Activated effector memory CD4-positive, alpha-beta T cell treated with anti-CD3 and anti-CD28 coated beads, Interleukin-2, amount 50 U/mL, for 16 hours (primary cell): ENCODE results near the gene SIGMAR1.
"Not testable (repeated sequence)": the region's sequence is repeated elsewhere in the genome, so short reads cannot be mapped to it uniquely, and the experiment has no call there.

Experiments used
- DNase-seq: peaks from one replicate; pipeline ENCODE4 v3.0.0-alpha.2; 2020

Gene SIGMAR1

GRCh38 chr9:34654323-34655051, 16.9 kb upstream of the SIGMAR1 start:
- no peak for DNase-seq

DNA sequence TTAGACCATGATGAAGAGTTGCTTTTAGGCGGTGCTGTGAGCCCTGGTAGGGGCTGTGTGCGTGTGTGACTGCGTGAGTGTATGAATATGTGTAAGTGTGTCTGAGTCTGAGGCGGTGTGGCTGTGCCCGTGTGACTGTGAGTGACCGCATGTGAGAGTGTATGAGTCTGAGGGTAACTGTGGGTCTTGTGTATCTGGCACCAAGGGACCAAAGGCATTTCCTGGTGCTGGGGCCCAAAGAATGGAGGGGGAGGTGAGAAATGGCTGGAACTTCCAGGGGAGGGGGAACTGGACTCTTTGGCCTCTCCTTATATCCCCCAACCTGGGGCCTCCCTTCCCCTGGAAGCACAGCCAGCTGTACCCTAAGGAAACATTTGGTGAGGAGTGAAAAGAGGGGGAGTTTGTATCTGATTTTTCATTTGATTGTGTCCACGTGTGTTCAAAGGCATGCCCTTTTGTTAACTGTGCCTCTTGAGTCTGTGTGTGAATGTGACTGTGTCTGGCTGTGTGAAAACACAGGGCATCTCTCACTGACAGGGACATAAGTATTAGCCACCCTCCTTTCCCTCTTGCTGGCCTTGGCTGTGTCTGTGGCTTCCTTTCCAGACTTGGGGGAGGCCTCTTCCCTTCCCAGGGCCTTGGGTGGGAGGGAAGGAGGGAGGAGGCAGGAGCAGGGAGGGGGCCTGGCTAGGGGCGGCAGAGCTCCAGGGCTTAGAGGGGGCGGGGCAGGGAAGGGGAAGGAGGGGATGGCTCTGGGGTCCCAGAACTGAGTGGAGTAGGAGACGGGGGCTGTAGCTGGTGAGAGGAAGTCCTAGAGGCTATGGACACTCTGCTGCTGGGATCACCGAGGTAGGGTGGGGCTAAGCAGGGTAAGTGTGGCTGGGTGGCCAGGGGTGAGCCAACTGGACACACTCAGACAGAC, 15.8 kb upstream of the SIGMAR1 start:
- no peak for DNase-seq

- no peak for DNase-seq
These were observed 15.0 kb upstream of the SIGMAR1 start for GRCh38 chr9:34652602-34653000.

- DNase-seq = peak; percentile 82
These were observed 14.5 kb upstream of the SIGMAR1 start, which contains the start of gene IL11RA for GRCh38 chr9:34651876-34652601. IL11RA (plus strand) TSS chr9:34652185; CDS start chr9:34655218, 3,033 bp downstream.

DNA sequence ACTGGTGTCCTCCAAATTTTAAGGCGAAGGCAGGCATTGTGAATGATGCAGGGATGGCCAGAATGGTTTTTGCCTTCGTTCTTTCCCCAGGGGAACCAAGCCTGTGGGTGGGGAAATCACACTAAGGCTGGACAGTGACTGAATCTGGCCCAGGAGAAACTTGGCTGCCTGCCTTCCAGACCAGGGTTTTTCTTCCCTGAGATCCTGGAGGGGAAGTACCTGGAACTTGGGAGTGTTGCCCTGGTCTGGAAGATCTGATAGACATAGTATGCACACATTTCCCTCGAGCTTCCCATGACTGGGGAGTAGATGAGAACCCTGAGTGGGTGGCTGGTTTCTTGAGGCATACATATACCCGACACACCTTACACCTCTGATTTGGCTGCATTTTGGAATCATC, 13.7 kb upstream of the SIGMAR1 start:
- DNase-seq = no peak

DNA sequence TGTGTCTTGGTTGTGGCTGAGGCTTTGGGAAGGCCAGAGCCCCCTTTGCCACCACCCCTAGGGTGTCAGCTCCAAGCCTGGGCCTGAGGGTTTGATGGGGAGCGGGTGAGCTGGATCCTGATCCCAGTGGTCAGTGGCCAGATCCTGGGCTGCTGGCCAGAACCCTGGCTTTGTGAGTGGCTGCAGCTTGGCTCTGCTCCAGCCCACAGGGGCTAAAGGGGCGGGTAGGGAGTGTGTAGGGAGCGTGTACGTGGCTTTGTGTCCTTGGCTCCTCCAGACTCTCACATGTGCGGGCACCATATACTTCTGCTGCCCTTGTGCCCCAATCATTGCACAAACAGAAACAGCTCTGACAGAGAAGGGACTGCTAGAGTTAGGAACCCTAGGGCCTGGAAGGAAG, 13.2 kb upstream of the SIGMAR1 start:
- DNase-seq = no peak

DNA sequence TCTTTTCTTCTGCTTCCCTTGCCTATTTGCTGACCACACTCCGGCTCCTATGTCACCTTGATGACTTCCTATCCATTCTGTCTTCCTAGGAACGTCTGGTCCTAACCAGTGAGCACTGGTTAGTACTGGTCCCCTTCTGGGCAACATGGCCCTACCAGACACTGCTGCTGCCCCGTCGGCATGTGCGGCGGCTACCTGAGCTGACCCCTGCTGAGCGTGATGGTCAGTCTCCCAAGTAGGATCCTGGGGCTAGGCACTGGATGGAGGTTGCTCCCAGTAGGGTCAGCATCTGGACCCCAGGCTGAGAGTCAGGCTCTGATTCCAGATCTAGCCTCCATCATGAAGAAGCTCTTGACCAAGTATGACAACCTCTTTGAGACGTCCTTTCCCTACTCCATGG, 11.1 kb upstream of the SIGMAR1 start:
- no peak for DNase-seq

GRCh38 chr9:34647651-34648050, 10.1 kb upstream of the SIGMAR1 start:
- peak; percentile 66 for DNase-seq

DNA sequence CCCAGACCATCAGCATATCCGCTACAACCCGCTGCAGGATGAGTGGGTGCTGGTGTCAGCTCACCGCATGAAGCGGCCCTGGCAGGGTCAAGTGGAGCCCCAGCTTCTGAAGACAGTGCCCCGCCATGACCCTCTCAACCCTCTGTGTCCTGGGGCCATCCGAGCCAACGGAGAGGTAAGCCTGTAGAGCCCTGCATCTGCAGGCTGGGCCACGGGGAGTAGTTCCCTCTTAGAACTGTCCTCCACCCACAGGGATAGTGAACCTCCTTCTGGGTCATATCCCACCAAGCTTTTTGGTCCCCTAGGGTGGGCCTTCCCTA, 9.5 kb upstream of the SIGMAR1 start:
- DNase-seq = no peak

DNA sequence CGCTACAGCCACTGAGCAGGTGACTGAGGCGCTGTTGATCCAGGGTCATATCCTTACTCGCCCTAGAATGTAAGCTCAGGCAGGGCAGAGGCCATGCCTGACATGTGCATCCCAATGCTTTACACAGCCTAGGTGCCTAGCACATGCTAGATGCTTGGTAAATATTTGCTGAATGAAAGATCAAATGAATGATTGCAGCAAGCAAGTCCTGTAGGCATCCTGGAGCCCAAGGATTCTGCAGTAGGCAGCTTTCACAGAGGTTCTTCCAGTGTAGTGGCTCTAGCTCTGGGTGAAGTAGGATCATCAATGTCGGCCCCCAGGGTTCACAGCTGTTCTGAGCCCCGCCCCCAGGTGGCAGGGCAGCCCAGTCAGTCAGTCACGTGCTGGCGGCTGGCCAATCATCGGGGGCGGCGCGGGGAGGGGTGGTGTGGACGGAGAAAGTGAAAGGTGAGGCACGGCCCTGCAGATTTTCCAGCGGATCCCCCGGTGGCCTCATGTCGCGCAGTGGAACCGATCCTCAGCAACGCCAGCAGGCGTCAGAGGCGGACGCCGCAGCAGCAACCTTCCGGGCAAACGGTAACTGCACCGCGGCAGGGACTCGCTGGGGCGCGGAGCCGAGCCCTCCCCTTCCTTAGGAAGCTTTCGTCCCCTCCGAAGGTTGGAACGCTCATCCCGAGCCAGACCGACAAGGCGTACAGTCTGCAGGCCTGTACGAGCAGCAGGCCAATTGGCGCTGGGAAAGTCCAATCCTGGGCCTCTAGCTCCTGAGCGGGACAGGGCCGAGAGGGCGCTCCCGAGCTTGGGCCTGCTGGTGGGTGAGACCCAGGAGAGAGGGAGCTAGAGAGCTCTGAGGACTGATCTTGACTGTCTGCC, 8.9 kb upstream of the SIGMAR1 start, which contains the start of gene GALT:
TSS of gene GALT (plus strand) at position 465 of the 873 bp plus-strand sequence. CDS start at position 495, 30 bp downstream.
- DNase-seq = peak; percentile 99

DNA sequence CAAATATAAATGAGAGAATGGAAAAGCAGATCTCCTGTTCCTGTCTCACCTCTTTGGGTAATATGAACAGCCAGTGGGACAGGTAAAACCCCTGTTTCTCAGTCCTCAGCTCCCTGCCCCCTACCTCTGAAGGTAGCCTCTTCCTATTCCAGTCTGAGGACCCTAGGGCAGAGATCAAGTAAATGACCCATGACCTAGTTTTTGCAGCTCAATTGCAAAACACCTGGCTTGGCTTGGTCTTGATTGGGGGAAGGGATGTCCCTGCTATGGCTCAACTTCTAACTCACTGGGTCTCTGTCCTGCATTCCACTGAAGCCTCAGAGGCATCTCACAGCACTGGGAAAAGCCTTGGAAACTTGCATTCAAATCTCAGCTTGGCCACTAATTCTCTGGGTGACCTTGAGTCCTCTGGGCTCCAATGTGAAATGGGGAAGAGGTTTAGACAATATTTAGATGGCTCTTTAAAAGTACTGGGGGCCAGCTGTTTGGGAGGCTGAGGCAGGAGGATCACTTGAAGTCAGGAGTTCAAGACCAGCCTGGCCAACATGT, 7.3 kb upstream of the SIGMAR1 start:
- DNase-seq = no peak

GRCh38 chr9:34642679-34643078, 5.1 kb upstream of the SIGMAR1 start:
- DNase-seq = no peak

DNA sequence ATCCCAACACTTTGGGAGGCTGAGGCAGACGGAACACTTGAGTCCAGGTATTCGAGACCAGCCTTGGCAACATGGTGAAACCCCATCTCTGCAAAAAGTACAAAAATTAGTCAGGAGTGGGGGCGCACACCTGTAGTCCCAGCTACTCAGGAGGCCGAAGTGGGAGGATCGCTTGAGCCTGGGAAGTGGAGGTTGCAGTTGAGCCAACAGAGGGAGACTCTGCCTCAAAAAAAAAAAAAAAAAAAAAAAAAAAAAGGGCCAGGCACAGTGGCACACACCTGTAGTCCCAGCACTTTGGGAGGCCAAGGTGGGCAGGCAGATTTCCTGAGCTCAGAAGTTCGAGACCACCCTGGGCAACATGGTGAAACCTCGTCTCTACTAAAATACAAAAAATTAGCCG, 1.7 kb upstream of the SIGMAR1 start:
- not testable (repeated sequence) for DNase-seq

DNA sequence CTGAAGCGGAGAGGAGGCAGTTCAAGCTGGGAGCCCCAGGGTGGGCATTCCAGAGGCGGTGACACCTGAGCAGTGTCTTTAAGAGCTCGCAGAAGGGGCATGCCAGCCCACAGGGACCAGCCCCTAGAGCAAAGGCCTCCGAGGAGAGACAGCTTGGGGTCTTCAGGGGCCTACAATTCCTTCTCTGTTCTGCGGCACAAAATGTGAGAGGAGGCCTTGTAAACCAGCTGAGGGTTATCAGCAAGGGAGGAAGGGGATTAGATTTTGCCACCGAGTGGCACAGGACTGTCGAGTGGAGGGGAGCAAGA, 505 bp upstream of the SIGMAR1 start:
- no peak for DNase-seq

GRCh38 chr9:34636791-34637355, 714 bp downstream of the SIGMAR1 start:
- no peak for DNase-seq

- DNase-seq = no peak
These were observed 2.0 kb downstream of the SIGMAR1 start for GRCh38 chr9:34635556-34635955.

- DNase-seq = no peak
These were observed 2.9 kb downstream of the SIGMAR1 start for GRCh38 chr9:34634551-34635248.

DNA sequence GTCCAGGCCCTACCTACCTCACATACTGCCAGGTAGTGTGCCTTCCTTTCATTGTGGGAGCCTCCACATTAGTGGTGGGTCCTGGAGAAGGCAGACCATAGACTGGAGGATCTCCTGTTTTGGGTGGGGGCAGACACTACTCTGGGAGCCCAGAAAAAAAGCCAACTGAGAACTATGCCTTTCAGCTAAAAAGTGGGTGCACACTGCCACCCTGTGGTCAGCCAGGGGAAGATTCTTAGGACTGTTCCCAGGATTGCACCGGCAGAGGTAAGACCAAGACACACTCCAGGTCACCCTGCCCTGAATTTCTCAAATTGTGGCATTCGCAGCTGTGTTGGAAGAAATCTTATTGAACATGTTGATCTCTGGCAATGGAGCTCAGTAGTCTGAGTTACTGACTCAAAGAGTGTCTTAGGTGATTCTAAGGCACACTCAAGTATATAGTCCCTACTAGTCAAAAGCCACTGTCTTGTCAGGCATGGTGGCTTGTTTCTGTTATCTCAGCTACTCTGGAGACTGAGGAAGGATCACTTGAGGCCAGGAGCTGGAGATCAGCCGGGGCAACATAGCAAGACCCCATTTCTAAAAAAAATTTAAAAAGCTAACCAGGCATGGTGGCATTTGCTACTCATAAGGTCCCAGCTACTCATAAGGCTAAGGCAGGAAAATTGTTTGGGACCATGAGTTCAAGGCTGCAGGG, 3.6 kb downstream of the SIGMAR1 start:
- DNase-seq = peak; percentile 90

- no peak for DNase-seq
These were observed 4.4 kb downstream of the SIGMAR1 start for GRCh38 chr9:34633166-34633565.

DNA sequence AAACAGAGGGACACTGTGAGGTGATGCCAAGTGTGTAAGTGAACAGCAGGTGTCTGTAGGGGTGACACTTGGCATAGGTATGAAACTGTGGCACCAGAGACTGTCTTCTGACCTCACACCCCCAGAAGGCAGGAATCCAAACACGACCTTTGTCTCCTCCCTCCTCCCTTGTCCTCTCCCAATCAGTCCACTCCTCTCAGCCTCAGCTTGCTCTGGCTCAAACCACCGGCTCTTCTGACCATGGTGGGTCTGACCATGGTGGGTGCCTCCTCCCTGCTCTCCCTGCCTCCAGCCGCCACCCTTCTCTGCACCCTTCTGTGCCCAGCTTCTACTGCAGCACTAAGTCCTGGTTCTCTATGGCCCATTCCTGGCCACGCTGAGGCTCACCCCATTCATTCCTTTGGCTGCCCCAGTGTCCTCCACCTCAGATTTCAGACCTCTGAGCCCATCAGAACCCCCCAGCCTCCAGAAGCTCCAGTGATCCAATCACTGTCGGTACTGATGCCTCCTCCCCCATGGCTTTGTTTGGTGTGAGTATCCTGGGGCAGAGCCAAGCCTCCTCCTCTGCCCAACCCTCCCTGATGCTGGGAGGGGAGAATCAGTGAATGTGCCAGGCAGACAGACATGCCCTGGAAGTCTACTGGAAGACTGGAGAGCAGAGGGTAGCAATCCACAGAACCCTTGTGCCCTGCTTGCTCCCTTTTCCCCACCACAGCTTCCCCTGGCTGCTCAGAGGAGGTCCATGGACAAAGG, 7.0 kb downstream of the SIGMAR1 start:
- DNase-seq = no peak
